ENCODE measurements around the gene MOB4.
"Not testable (repeated sequence)": the region's sequence is repeated elsewhere in the genome, so short reads cannot be mapped to it uniquely, and the experiment has no call there.

Gene MOB4

GRCh38 chr2:197515739-197516392 lies at the start of gene MOB4:
Gene MOB4, plus strand, starts transcription at chr2:197516066. Its CDS starts 21 bp downstream, at chr2:197516087.
- peak within 1 kb of the TSS; percentile 100 for H3K27ac ChIP-seq
- no peak for TF ChIP-seq CTCF (conservative IDR thresholded peaks at IDR 0.05)
- peak; percentile 96 for TF ChIP-seq ZFX (IDR thresholded peaks at IDR 0.05)

- H3K27ac ChIP-seq, result no peak overlapping the region
- TF ChIP-seq CTCF (conservative IDR thresholded peaks at IDR 0.05) (no peak), ZFX (IDR thresholded peaks at IDR 0.05) (no peak)
Observed at GRCh38 chr2:197472166-197472565, 43.7 kb upstream of the MOB4 start.

DNA sequence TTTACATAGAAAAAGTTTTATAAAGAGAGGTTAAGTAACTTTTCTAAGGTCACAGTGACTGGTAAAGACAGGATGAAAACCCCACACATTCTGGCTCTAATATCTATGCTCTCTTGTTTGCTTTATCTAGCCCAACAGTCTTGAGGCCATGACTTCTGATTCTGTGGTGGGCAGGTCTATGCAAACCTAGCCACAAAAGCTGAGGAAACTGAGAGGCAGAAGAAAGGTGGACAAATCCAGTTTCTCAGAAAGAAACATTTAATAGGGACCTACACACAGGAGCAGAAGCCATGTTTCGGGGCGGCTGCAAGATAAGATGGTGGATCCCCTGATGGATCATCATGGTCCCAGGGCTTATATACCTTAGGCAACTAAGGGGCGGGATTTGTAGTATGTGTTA lies 38.1 kb upstream of the MOB4 start:
- H3K27ac ChIP-seq, result no peak overlapping the region
- TF ChIP-seq ZFX (IDR thresholded peaks at IDR 0.05) (no peak), CTCF (conservative IDR thresholded peaks at IDR 0.05) (no peak)

DNA sequence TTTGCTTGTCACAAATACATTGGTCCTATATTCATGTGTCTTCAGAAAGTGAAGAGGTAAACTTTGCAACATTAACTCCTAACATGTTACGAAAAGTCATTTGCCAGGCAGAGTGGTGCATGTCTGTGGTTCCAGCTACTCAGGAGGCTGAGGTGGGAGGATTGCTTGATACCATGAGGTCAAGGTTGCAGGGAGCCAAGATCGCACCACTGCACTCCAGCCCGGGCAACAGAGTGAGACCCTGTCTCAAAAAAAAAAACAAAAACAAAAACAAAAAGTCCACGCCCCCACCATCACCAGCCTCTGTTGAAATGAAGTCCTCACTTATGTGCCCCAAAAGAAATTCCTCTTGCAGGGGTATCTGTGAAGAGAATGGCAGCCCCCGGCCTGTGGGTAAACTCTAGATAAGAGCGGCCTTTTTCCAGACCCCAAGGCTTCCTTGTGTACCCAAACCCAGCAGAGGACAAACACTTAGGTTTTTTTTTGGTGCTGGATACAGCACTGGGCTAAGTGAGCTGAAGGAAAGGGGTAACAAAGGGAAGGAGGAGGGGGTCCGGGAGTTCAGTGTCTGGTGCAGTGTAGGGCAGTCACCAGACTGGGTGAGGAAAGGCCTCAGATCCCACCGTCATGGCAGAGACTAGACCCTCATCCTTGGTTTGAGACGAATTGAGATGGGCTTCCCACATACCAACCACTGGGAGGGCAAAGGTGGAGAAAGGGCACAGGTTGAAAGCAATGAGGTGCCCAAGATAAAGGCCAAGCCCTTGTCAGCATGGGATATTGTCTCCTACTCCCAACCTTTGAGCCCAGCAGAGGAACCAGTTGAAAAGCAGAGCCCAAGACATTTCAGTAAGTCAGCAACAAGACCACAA lies 35.5 kb upstream of the MOB4 start:
- H3K27ac ChIP-seq, result no peak overlapping the region
- TF ChIP-seq CTCF (conservative IDR thresholded peaks at IDR 0.05), result no peak
- TF ChIP-seq ZFX (IDR thresholded peaks at IDR 0.05), result no peak

GRCh38 chr2:197484248-197484647 lies 31.6 kb upstream of the MOB4 start:
- H3K27ac ChIP-seq, result not testable (repeated sequence)

- no peak for TF ChIP-seq ZFX (IDR thresholded peaks at IDR 0.05)
- TF ChIP-seq CTCF (conservative IDR thresholded peaks at IDR 0.05), result no peak
- no peak overlapping the region for H3K27ac ChIP-seq
Observed at GRCh38 chr2:197486175-197486574, 29.7 kb upstream of the MOB4 start.

DNA sequence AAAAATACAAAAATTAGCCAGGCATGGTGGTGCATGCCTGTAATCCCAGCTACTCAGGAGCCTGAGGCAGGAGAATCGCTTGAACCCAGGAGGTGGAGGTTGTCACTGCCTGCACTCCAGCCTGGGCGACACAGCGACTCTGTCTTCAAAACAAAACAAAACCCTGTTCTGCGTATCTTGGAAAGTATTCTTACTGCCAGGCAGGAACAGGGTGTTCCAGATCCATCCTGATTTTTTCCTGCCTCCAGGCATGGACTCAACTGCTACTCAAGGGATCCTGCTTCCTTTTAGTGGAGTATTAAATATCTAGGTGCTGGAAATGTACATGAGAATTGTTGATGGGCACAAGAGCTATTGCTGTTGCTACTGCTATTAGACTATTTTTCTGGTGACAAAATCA lies 28.5 kb upstream of the MOB4 start:
- no peak for TF ChIP-seq CTCF (conservative IDR thresholded peaks at IDR 0.05)
- no peak for TF ChIP-seq ZFX (IDR thresholded peaks at IDR 0.05)

More for the DNA sequence above, 28.5 kb upstream of the MOB4 start:
- H3K27ac ChIP-seq, result no peak overlapping the region
